Measurements from ENCODE around the gene HDAC11.

DNA sequence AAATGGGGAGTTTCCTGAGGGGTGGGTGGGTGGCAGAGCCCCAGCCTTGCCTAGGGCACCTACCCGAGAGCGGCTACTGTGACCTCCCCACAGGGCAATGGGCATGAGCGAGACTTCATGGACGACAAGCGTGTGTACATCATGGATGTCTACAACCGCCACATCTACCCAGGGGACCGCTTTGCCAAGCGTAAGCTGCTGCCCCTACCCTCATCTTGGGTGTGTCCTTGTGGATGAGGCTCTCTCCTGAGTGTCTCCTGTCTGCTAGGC is 22.6 kb downstream of the HDAC11 start:
- TF ChIP-seq, protein P1, sequence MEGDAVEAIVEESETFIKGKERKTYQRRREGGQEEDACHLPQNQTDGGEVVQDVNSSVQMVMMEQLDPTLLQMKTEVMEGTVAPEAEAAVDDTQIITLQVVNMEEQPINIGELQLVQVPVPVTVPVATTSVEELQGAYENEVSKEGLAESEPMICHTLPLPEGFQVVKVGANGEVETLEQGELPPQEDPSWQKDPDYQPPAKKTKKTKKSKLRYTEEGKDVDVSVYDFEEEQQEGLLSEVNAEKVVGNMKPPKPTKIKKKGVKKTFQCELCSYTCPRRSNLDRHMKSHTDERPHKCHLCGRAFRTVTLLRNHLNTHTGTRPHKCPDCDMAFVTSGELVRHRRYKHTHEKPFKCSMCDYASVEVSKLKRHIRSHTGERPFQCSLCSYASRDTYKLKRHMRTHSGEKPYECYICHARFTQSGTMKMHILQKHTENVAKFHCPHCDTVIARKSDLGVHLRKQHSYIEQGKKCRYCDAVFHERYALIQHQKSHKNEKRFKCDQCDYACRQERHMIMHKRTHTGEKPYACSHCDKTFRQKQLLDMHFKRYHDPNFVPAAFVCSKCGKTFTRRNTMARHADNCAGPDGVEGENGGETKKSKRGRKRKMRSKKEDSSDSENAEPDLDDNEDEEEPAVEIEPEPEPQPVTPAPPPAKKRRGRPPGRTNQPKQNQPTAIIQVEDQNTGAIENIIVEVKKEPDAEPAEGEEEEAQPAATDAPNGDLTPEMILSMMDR (optimal IDR thresholded peaks at IDR 0.05 in 1 of 3, IDR thresholded peaks at IDR 0.05 in 1 of 3, conservative IDR thresholded peaks at IDR 0.05 in 1 of 3; ENCODE audit: extremely low read depth in 1 of 3, insufficient read depth in 2 of 3, low read length in 3 of 3): no peak
- no peak for TF ChIP-seq EZH2 (IDR thresholded peaks at IDR 0.05; ENCODE audit: low read length)
